B cell (primary cell): ENCODE results near the gene DHX30. TPM values are rescaled to one million over a fixed set of nuclear protein-coding genes. Genes with fewer than 3 reads are reported as not detected.

Experiments used
- ATAC-seq: fragments of 200-7000 bp; cut with Tn5 transposase; one replicate; pipeline ENCODE4 v1.10.0; 2021; ENCODE audit warnings: low read depth, mild to moderate bottlenecking, moderate number of reproducible peaks, moderate library complexity
- CTCF ChIA-PET: fragments of 350-600 bp; sonication (Branson Sonifier 250); formaldehyde crosslinking; loops from one replicate; lab custom pipeline; 2021; ENCODE audit warnings: antibody characterized with exemption, inconsistent platforms; lab: Charles Lee
- POLR2A ChIA-PET: fragments of 350-600 bp; sonication (Branson Sonifier 250); formaldehyde crosslinking; loops from one replicate; lab custom pipeline; 2021; ENCODE audit warnings: antibody characterized with exemption; lab: Charles Lee
- DNase-seq: peaks from one replicate; pipeline ENCODE4 v3.0.0; 2013
- H2AFZ ChIP-seq: 2 replicates; pipeline ENCODE4 v1.6.1; 2012; ENCODE audit warnings: mild to moderate bottlenecking, low read depth, low read length; ENCODE audit not compliant: insufficient read depth, poor library complexity, severe bottlenecking
- H3K27ac ChIP-seq, 2 donors: 1 replicate in 1 of 2; 2 replicates in 1 of 2; pipeline ENCODE4 v1.5.1; 2012 to 2013; ENCODE audit warnings: low read length in 2 of 2, mild to moderate bottlenecking in 2 of 2, moderate library complexity in 1 of 2
- H3K27me3 ChIP-seq, 4 experiments: fragments of 200-600 bp in 1 of 4; sonication (generic) in 1 of 4; replicated peaks in 1 of 4; 1 replicate in 2 of 4; 2 replicates in 2 of 4; pipeline versions ENCODE4 v1.6.1 to v1.7.0; 2013 to 2016; ENCODE audit warnings: low read length in 3 of 4, mild to moderate bottlenecking in 2 of 4, mixed read lengths in 1 of 4, moderate library complexity in 1 of 4; ENCODE audit not compliant: insufficient read depth in 4 of 4, control insufficient read depth in 3 of 4; ENCODE audit errors: control extremely low read depth in 1 of 4
- H3K36me3 ChIP-seq, 2 experiments: replicated peaks in 1 of 2; 1 replicate in 1 of 2; 2 replicates in 1 of 2; pipeline versions ENCODE4 v1.6.1 to v1.7.1; 2013; ENCODE audit warnings: low read length in 1 of 2; ENCODE audit not compliant: insufficient read depth in 2 of 2, control insufficient read depth in 1 of 2; ENCODE audit errors: control extremely low read depth in 1 of 2, extremely low read depth in 1 of 2
- H3K4me1 ChIP-seq, 2 donors: fragments of 200-600 bp in 1 of 2; sonication (generic) in 1 of 2; 1 replicate in 1 of 2; 2 replicates in 1 of 2; pipeline versions ENCODE4 v1.5.1 to v1.6.1; 2013 to 2017; ENCODE audit warnings: low read length in 2 of 2; ENCODE audit not compliant: control insufficient read depth in 2 of 2, insufficient read depth in 2 of 2
- H3K4me2 ChIP-seq: replicated peaks from 2 replicates; pipeline ENCODE3; 2012; ENCODE audit warnings: mild to moderate bottlenecking, low read depth, low read length; ENCODE audit not compliant: poor library complexity, severe bottlenecking
- H3K4me3 ChIP-seq, 5 experiments: fragments of 200-600 bp in 1 of 5; sonication (generic) in 1 of 5; 1 replicate in 3 of 5; 2 replicates in 2 of 5; pipeline versions ENCODE4 v1.5.1 to v1.7.0; 2011 to 2016; ENCODE audit warnings: low read length in 4 of 5, mild to moderate bottlenecking in 4 of 5, low read depth in 2 of 5, control low read depth in 1 of 5, moderate library complexity in 1 of 5; ENCODE audit not compliant: insufficient read depth in 1 of 5; ENCODE audit errors: control extremely low read depth in 1 of 5, extremely low read depth in 1 of 5
- H3K79me2 ChIP-seq: fragments of 200-600 bp; sonication (generic); one replicate; pipeline ENCODE4 v1.6.0; 2016; ENCODE audit warnings: low read length; ENCODE audit not compliant: control insufficient read depth, insufficient read depth
- H3K9ac ChIP-seq: fragments of 200-600 bp; sonication (generic); 2 replicates; pipeline ENCODE4 v1.6.1; 2017; ENCODE audit warnings: mild to moderate bottlenecking, low read length, moderate library complexity
- H3K9me3 ChIP-seq, 3 donors: one replicate each; pipeline versions ENCODE4 v1.6.1 to v1.7.1; 2013; ENCODE audit warnings: low read length in 2 of 3; ENCODE audit not compliant: control insufficient read depth in 2 of 3, insufficient read depth in 1 of 3; ENCODE audit errors: control extremely low read depth in 1 of 3
- H4K20me1 ChIP-seq: 2 replicates; pipeline ENCODE4 v1.6.0; 2012; ENCODE audit warnings: mild to moderate bottlenecking, low read length; ENCODE audit not compliant: insufficient read depth, control insufficient read depth, poor library complexity, severe bottlenecking
- H3K27ac Mint-ChIP-seq: one replicate; pipeline ENCODE4 v1.8.0; 2021; ENCODE audit warnings: mixed read lengths
- H3K27me3 Mint-ChIP-seq: one replicate; pipeline ENCODE4 v1.8.0; 2021; ENCODE audit warnings: mixed read lengths
- H3K4me1 Mint-ChIP-seq: one replicate; pipeline ENCODE4 v1.8.0; 2021; ENCODE audit warnings: mixed read lengths
- H3K4me3 Mint-ChIP-seq: one replicate; pipeline ENCODE4 v1.8.0; 2021; ENCODE audit warnings: mixed read lengths
- H3K9me3 Mint-ChIP-seq: one replicate; pipeline ENCODE4 v1.8.0; 2022; ENCODE audit warnings: mixed read lengths; ENCODE audit not compliant: insufficient read depth
- CTCF ChIP-seq: fragments of 200-600 bp; IDR thresholded peaks from one replicate; pipeline ENCODE4 v1.8.0; 2022; ENCODE audit warnings: antibody characterized with exemption, mild to moderate bottlenecking
- EZH2 ChIP-seq: IDR thresholded peaks from 2 replicates; pipeline ENCODE4 v1.6.1; 2012; ENCODE audit warnings: borderline replicate concordance, low read depth, mild to moderate bottlenecking, moderate library complexity, low read length; ENCODE audit not compliant: insufficient read depth, poor library complexity, severe bottlenecking
- WGBS: methylation state at CpG from one replicate; pipeline ENCODE4 v1.1.5; 2013; ENCODE audit warnings: missing lambda C conversion rate; ENCODE audit not compliant: insufficient coverage; 5-methylcytosine and 5-hydroxymethylcytosine counted together
- intact Hi-C: fragments of 100-400 bp; cut with micrococcal nuclease; formaldehyde crosslinking; loops from one replicate; pipeline ENCODE4 v1.10.0; 2022
- polyA plus RNA-seq: library from polyadenylated mRNA; depleted of rRNA; stranded (reverse); fragments of >200 nt; gene quantifications from 2 replicates; pipeline ENCODE4 v1.2.3, GENCODE V29; 2012
- total RNA-seq, 2 donors: library from RNA; stranded (reverse); fragments of 120-200 nt in 1 of 2; gene quantifications; 1 replicate in 1 of 2; 2 replicates in 1 of 2; pipeline versions ENCODE4 v1.2.3 to v1.2.4, GENCODE V29; 2013 to 2022

DHX30 gene
- total and polyA plus RNA-seq, 2 donors (not counting 1 experiment from before 2014, with no cell fraction given): 77.0 to 81.8 TPM

GRCh38 chr3:47782446-47783308 lies 20.3 kb upstream of the DHX30 start:
- Histone ChIP-seq H3K79me2 (peaks cover 44% of the 10 kb centered on the region), H3K27ac (peak overlapping the region; percentile 91 to 96), H3K4me1 (peaks cover 32 to 39% of the 10 kb centered on the region in 2 donors), H3K9ac (peak overlapping the region; percentile 88), H3K9me3 (no peaks in the 10 kb centered on the region), H3K27me3 (no peaks in the 10 kb centered on the region), H3K4me3 (peak overlapping the region; percentile 48 to 94 (median 78)), H2AFZ (peak overlapping the region; percentile 87), H4K20me1 (peaks cover 30% of the 10 kb centered on the region), H3K36me3 (no peaks in the 10 kb centered on the region), H3K4me2 (peak overlapping the region; percentile 82)
- ATAC-seq (no peak), DNase-seq (no peak)
- ChIA-PET CTCF (interaction anchor here (0.7 to 1.5 kb wide), 3 partner anchors 260 to 1997 kb away, joined by 3 to 6 read pairs (median 3); no protein-coding TSS in a partner anchor), POLR2A (interaction anchor here (0.6 kb wide), 2 partner anchors 162 to 293 kb away, joined by 7 to 12 read pairs; no protein-coding TSS in a partner anchor)
- H3K4me3 Mint-ChIP-seq: peak overlapping the region; percentile 98
- H3K27ac Mint-ChIP-seq: peak overlapping the region; percentile 99
- H3K4me1 Mint-ChIP-seq: peaks cover 37% of the 10 kb centered on the region
- no peaks in the 10 kb centered on the region for H3K9me3 Mint-ChIP-seq
- H3K27me3 Mint-ChIP-seq: no peaks in the 10 kb centered on the region
- TF ChIP-seq EZH2 (no peak), CTCF (no peak)
- intact Hi-C loops: loop anchor here (1.0 to 10.0 kb wide), 6 partner anchors 21 to 1690 kb away; partner anchors contain the start of genes CCDC12, DAG1, DHX30 and KIF9
- WGBS: 39% methylated on average over 8 of the region's 23 CpGs
